Mesendoderm (in vitro differentiated cells): Measurements from ENCODE around the gene JARID2.

Experiments used
- DNase-seq: peaks from one replicate; pipeline ENCODE4 v3.0.0; 2013
- H2AK5ac ChIP-seq: 2 replicates; pipeline ENCODE4 v1.6.1; 2013; ENCODE audit warnings: low read length, inconsistent platforms
- H2BK120ac ChIP-seq: 2 replicates; pipeline ENCODE4 v1.6.1; 2013; ENCODE audit warnings: low read depth, mild to moderate bottlenecking, low read length, moderate library complexity, mixed read lengths
- H2BK15ac ChIP-seq: replicated peaks from 2 replicates; pipeline ENCODE4 v1.6.1; 2013; ENCODE audit warnings: low read depth, mild to moderate bottlenecking, moderate library complexity
- H2BK5ac ChIP-seq: 2 replicates; pipeline ENCODE4 v1.6.1; 2013; ENCODE audit warnings: low read length, inconsistent platforms
- H3K18ac ChIP-seq: 2 replicates; pipeline ENCODE4 v1.6.1; 2013; ENCODE audit warnings: mild to moderate bottlenecking, low read length, mixed read lengths
- H3K23ac ChIP-seq: one replicate; pipeline ENCODE4 v1.6.1; 2013; ENCODE audit warnings: low read length
- H3K27ac ChIP-seq: 2 replicates; pipeline ENCODE4 v1.5.1; 2013; ENCODE audit warnings: low read depth, mild to moderate bottlenecking, inconsistent platforms, low read length, moderate library complexity
- H3K27me3 ChIP-seq: 2 replicates; pipeline ENCODE4 v1.6.1; 2013; ENCODE audit warnings: low read length, control low read depth, mild to moderate bottlenecking, inconsistent platforms; ENCODE audit not compliant: insufficient read depth, poor library complexity
- H3K36me3 ChIP-seq: 2 replicates; pipeline ENCODE4 v1.6.1; 2013; ENCODE audit warnings: low read length, inconsistent platforms; ENCODE audit not compliant: control insufficient read depth, insufficient read depth
- H3K4ac ChIP-seq: one replicate; pipeline ENCODE4 v1.6.1; 2013; ENCODE audit warnings: low read depth, mild to moderate bottlenecking, low read length, moderate library complexity
- H3K4me1 ChIP-seq: 2 replicates; pipeline ENCODE4 v1.6.1; 2013; ENCODE audit warnings: low read depth, low read length, inconsistent platforms; ENCODE audit not compliant: control insufficient read depth
- H3K4me2 ChIP-seq: 2 replicates; pipeline ENCODE4 v1.6.1; 2013; ENCODE audit warnings: low read length
- H3K4me3 ChIP-seq: 2 replicates; pipeline ENCODE4 v1.5.1; 2013; ENCODE audit warnings: mild to moderate bottlenecking, low read length
- H3K56ac ChIP-seq: one replicate; pipeline ENCODE4 v1.6.1; 2013; ENCODE audit warnings: low read length
- H3K79me1 ChIP-seq: 2 replicates; pipeline ENCODE4 v1.6.1; 2013; ENCODE audit warnings: low read length, inconsistent platforms
- H3K79me2 ChIP-seq: 2 replicates; pipeline ENCODE4 v1.6.1; 2013; ENCODE audit warnings: mild to moderate bottlenecking, low read length; ENCODE audit not compliant: control insufficient read depth, insufficient read depth
- H3K9ac ChIP-seq: 2 replicates; pipeline ENCODE4 v1.6.1; 2013; ENCODE audit warnings: low read length, inconsistent platforms
- H4K5ac ChIP-seq: one replicate; pipeline ENCODE4 v1.6.1; 2013; ENCODE audit warnings: low read length
- H4K8ac ChIP-seq: one replicate; pipeline ENCODE4 v1.6.1; 2013; ENCODE audit warnings: low read depth, mild to moderate bottlenecking, control low read depth, low read length, moderate library complexity
- WGBS: extraction: QIAGEN DNeasy Blood & Tissue Kit; methylation state at CpG from one replicate; pipeline ENCODE4 v1.1.7; 2013; ENCODE audit warnings: low lambda C conversion rate, missing lambda C conversion rate; ENCODE audit not compliant: insufficient coverage; ENCODE audit errors: extremely low coverage; 5-methylcytosine and 5-hydroxymethylcytosine counted together

JARID2 gene

DNA sequence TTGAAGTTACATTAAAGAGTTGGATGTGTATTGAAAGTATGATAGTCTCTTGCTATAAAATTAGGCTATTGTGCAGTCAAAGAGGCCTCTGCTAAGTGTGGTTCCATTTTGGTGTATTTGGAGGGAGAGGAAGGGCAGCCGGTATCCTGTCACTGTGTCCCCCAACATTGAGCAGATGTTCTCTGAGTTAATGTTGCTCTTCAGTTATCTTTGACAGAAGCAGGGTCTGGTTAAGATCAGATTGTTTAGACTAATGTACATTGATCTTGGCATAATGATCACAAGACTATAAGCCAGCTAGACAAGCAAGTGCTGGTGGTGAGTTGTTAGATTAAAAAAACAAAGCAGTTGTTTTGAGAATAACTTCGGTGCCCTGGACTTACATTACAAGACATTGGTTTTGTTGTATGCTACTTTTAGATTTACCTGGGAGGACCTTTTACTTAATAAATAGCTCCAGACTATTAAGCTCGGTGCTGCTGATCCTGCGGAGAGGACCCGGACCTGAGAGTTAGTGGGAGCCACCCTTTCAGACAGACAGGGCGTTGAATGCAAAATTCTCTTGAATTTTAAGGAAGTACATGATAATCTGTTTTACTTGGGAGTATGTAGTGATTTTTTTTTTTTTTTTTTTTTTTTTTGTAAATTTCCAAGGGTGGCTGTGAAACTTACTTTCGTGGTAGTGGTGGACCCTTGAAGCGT is 97.8 kb downstream of the JARID2 start:
- Histone ChIP-seq H3K79me1 (peaks cover 6% of the 10 kb centered on the region), H3K27ac (no peak overlapping the region), H3K79me2 (peaks cover 76% of the 10 kb centered on the region), H3K18ac (no peak overlapping the region), H4K8ac (no peak overlapping the region), H2BK5ac (no peak overlapping the region), H3K56ac (no peak overlapping the region), H3K4me1 (peaks cover 14% of the 10 kb centered on the region), H4K5ac (no peak overlapping the region), H2BK15ac (no peak overlapping the region), H3K4ac (no peak overlapping the region), H2AK5ac (no peak overlapping the region), H3K4me2 (no peak overlapping the region), H3K23ac (no peak overlapping the region), H3K4me3 (no peak overlapping the region), H3K27me3 (no peaks in the 10 kb centered on the region), H2BK120ac (no peak overlapping the region), H3K36me3 (no peaks in the 10 kb centered on the region), H3K9ac (no peak overlapping the region)
- DNase-seq, result no peak
- no CpG with 5 or more reads among the region's 8 CpGs for WGBS

DNA sequence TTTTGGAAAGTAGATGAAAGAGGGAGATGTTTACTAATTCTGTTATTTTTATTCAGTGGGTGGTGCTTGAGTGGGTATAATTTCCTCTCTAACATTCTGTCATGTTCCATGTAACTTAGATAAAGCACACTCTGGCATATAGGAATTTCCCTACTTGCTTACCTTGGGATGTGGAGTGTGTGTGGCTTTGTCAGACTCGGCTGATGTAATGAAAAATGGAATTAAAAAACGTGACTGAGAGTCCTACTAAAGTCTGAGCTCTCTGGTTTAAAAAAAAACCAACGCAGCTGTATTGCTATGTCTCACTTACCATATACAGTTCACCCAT is 98.3 kb downstream of the JARID2 start:
- Histone ChIP-seq H3K36me3 (no peaks in the 10 kb centered on the region), H4K8ac (no peak overlapping the region), H3K56ac (peak overlapping the region; percentile 45), H3K4ac (no peak overlapping the region), H3K4me1 (peaks cover 14% of the 10 kb centered on the region), H3K79me2 (peaks cover 76% of the 10 kb centered on the region), H2BK15ac (no peak overlapping the region), H3K9ac (no peak overlapping the region), H3K79me1 (peaks cover 6% of the 10 kb centered on the region), H2BK5ac (no peak overlapping the region), H3K23ac (no peak overlapping the region), H3K27me3 (no peaks in the 10 kb centered on the region), H3K18ac (no peak overlapping the region), H4K5ac (no peak overlapping the region), H2BK120ac (no peak overlapping the region), H3K4me2 (no peak overlapping the region), H3K4me3 (no peak overlapping the region), H3K27ac (no peak overlapping the region), H2AK5ac (no peak overlapping the region)
- WGBS, result no CpG with 5 or more reads among the region's 3 CpGs
- no peak for DNase-seq

DNA sequence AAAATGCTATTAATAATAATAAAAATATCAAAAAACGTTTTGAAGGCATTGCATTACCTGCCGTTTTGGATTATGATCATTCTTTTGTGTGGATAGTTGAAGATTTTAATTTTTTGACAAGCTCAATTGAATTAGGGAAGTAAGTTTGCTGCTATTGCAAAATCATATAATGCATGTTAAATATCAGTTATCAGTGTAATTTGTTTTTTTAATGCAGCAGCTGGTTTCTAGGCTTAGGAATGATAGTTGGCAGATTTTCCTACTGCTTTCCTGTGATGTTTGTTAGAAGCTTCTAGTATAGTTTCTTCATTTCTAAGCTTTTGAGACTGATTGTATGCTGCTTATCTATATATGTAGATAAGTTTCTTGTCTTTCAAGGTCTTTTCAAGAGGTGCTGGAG is 99.0 kb downstream of the JARID2 start:
- H3K36me3 ChIP-seq, result no peaks in the 10 kb centered on the region
- no peak overlapping the region for H2BK120ac ChIP-seq
- H2BK5ac ChIP-seq, result no peak overlapping the region
- no peak overlapping the region for H2AK5ac ChIP-seq
- peaks cover 17% of the 10 kb centered on the region for H3K4me1 ChIP-seq
- no peak overlapping the region for H3K23ac ChIP-seq
- H3K27ac ChIP-seq, result no peak overlapping the region
- peaks cover 12% of the 10 kb centered on the region for H3K79me1 ChIP-seq
- H4K8ac ChIP-seq, result no peak overlapping the region
- H2BK15ac ChIP-seq, result no peak overlapping the region
- DNase-seq, result no peak
- H3K18ac ChIP-seq, result no peak overlapping the region
- no peaks in the 10 kb centered on the region for H3K27me3 ChIP-seq
- no peak overlapping the region for H3K4ac ChIP-seq
- no peak overlapping the region for H3K4me2 ChIP-seq
- H3K9ac ChIP-seq, result no peak overlapping the region
- H4K5ac ChIP-seq, result no peak overlapping the region
- H3K79me2 ChIP-seq, result peaks cover 78% of the 10 kb centered on the region
- no peak overlapping the region for H3K56ac ChIP-seq
- no CpG with 5 or more reads among the region's 2 CpGs for WGBS
- H3K4me3 ChIP-seq, result no peak overlapping the region

DNA sequence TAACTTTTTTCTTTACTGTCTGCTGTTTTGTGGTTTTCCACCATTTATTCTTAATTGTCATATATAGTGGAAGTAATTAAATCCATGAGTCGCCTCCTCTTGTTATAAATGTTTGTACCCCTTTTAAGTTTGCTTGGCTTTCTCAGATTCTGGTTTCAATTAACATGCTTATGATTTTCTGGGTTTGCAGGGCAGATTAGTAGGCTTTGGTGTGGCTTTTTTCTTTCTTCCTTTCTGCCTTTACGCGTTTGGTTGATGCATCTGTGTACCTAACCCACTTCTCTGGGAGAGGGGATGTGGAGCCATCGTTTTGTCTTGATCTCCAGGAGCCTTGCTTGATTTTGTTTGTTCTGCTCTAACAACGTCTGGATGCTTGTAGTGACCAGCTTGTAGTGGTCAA is 100.4 kb downstream of the JARID2 start:
- DNase-seq, result no peak
- Histone ChIP-seq H3K4me2 (no peak overlapping the region), H3K4me1 (peaks cover 12% of the 10 kb centered on the region), H2AK5ac (no peak overlapping the region), H4K5ac (no peak overlapping the region), H3K79me1 (peaks cover 18% of the 10 kb centered on the region), H3K18ac (no peak overlapping the region), H3K23ac (no peak overlapping the region), H3K4me3 (no peak overlapping the region), H2BK5ac (no peak overlapping the region), H3K4ac (no peak overlapping the region), H3K56ac (no peak overlapping the region), H3K36me3 (no peaks in the 10 kb centered on the region), H2BK120ac (no peak overlapping the region), H3K9ac (no peak overlapping the region), H3K27me3 (no peaks in the 10 kb centered on the region), H4K8ac (no peak overlapping the region), H2BK15ac (no peak overlapping the region), H3K27ac (no peak overlapping the region), H3K79me2 (peaks cover 78% of the 10 kb centered on the region)
- no CpG with 5 or more reads among the region's 5 CpGs for WGBS

DNA sequence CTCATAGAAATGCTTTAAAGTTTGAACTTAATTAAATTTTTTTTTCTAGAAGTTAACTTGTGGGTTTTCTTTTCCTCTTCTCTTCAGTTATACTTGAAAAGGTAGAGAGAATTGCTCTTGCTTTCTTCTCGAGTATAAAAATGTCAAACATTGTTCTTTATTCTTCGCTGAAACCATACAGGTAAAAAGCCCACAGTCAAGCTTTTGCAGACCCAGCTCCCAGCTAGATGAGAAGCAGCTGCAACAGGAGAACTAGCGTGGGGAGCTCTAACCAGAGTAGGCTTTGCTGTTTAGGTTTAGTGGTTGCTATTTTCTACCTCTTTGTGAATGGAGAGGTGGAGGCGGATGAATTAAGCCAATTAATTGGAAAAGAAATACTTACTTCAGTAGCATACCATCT is 102.7 kb downstream of the JARID2 start:
- Histone ChIP-seq H3K56ac (no peak overlapping the region), H2BK120ac (no peak overlapping the region), H2AK5ac (no peak overlapping the region), H3K9ac (no peak overlapping the region), H3K18ac (no peak overlapping the region), H3K36me3 (no peaks in the 10 kb centered on the region), H4K5ac (no peak overlapping the region), H3K4me3 (no peak overlapping the region), H2BK5ac (no peak overlapping the region), H3K4me1 (peaks cover 13% of the 10 kb centered on the region), H3K4me2 (no peak overlapping the region), H3K79me2 (peaks cover 81% of the 10 kb centered on the region), H2BK15ac (no peak overlapping the region), H3K23ac (no peak overlapping the region), H3K79me1 (peaks cover 20% of the 10 kb centered on the region), H3K27me3 (no peaks in the 10 kb centered on the region), H4K8ac (no peak overlapping the region), H3K27ac (no peak overlapping the region), H3K4ac (no peak overlapping the region)
- no CpG with 5 or more reads among the region's 4 CpGs for WGBS
- DNase-seq, result no peak

DNA sequence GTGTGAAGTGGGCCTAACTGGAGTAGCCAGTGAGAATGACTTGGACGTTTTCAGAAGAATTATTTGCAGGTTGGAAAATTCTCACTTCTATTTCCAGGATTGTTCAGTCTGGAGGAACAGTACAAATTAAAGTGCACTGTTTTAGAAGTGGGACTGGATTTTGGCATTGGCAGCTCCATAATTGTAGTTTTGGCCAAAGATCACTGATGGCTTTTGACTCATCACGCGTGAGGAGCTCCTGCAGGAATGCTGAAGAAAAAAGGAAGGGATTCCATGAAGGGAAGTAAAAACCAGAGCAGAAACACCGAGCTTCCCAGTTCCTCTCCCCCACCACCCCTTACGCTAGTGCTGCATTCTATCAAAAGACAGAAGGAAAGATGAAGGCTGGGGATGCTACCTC is 103.5 kb downstream of the JARID2 start:
- no peak overlapping the region for H3K56ac ChIP-seq
- DNase-seq, result no peak
- H3K18ac ChIP-seq, result no peak overlapping the region
- H3K36me3 ChIP-seq, result no peaks in the 10 kb centered on the region
- H2BK15ac ChIP-seq, result no peak overlapping the region
- no CpG with 5 or more reads among the region's 5 CpGs for WGBS
- H3K4ac ChIP-seq, result no peak overlapping the region
- no peak overlapping the region for H3K27ac ChIP-seq
- H4K8ac ChIP-seq, result no peak overlapping the region
- no peaks in the 10 kb centered on the region for H3K27me3 ChIP-seq
- H3K79me2 ChIP-seq, result peaks cover 83% of the 10 kb centered on the region
- no peak overlapping the region for H3K23ac ChIP-seq
- no peak overlapping the region for H3K4me2 ChIP-seq
- H4K5ac ChIP-seq, result no peak overlapping the region
- no peak overlapping the region for H2AK5ac ChIP-seq
- peaks cover 20% of the 10 kb centered on the region for H3K79me1 ChIP-seq
- no peak overlapping the region for H3K9ac ChIP-seq
- peaks cover 11% of the 10 kb centered on the region for H3K4me1 ChIP-seq
- H2BK5ac ChIP-seq, result no peak overlapping the region
- H3K4me3 ChIP-seq, result no peak overlapping the region
- H2BK120ac ChIP-seq, result no peak overlapping the region
